K562 (cell line): ENCODE data around the gene SH2D3A. TPM values are rescaled to one million over a fixed set of nuclear protein-coding genes. Genes with fewer than 3 reads are reported as not detected.
A peak's percentile ranks its signal among the peaks of the same experiment; 100 is the strongest.
"Not testable (repeated sequence)": the region's sequence is repeated elsewhere in the genome, so short reads cannot be mapped to it uniquely, and the experiment has no call there.

Experiments used
- ATAC-seq: fragments of 200-7000 bp; cut with Tn5 transposase; 3 replicates; pipeline ENCODE4 v1.9.1; 2020; ENCODE audit warnings: moderate library complexity
- BruUV-seq: library from RNA; stranded (reverse); fragments of 400-500 nt; replicated peaks from 2 replicates; lab custom pipeline; 2021; lab: Mats Ljungman, UMichigan
- CTCF ChIA-PET: fragments of 300-600 bp; formaldehyde crosslinking; extraction: SDS; loops from one replicate; lab custom pipeline; 2021; ENCODE audit warnings: low intra/inter-chr PET ratio; lab: Yijun Ruan, JAX
- POLR2A ChIA-PET: fragments of 300-600, 350-650 bp; sonication (Branson Sonifier 250); formaldehyde crosslinking; extraction: SDS; loops from one replicate; lab custom pipeline; 2021; ENCODE audit warnings: antibody characterized with exemption, inconsistent platforms; lab: Yijun Ruan, JAX
- DNase-seq, 4 experiments: peaks; one replicate each; pipeline versions ENCODE4 v3.0.0 to v3.0.0-alpha.2; 2011 to 2018; ENCODE audit warnings: low spot score in 3 of 4, mixed read lengths in 3 of 4; ENCODE audit errors: extremely low read depth in 1 of 4
- FAIRE-seq: peaks from 2 replicates; lab custom pipeline; 2011; peaks lifted over from hg19 to GRCh38; lab: Jason Lieb, UNC
- H2AFZ ChIP-seq: 2 replicates; pipeline ENCODE4 v1.6.0; 2011; ENCODE audit warnings: low read depth, low read length, control low read depth, inconsistent platforms
- H3K27ac ChIP-seq: fragments of 200-600 bp; 3 replicates; pipeline ENCODE4 v1.8.0; 2011; ENCODE audit warnings: low read depth, mild to moderate bottlenecking, control low read depth, inconsistent platforms, low read length, moderate library complexity, mixed read lengths; ENCODE audit errors: extremely low read depth
- H3K27me3 ChIP-seq, 2 experiments: fragments of 300-600 bp in 1 of 2; 2 replicates in 1 of 2; 3 replicates in 1 of 2; pipeline versions ENCODE4 v1.6.0 to v1.8.0; 2011; ENCODE audit warnings: inconsistent platforms in 2 of 2, low read length in 2 of 2, mild to moderate bottlenecking in 1 of 2, mixed read lengths in 1 of 2, moderate library complexity in 1 of 2; ENCODE audit not compliant: control insufficient read depth in 2 of 2, insufficient read depth in 2 of 2
- H3K36me3 ChIP-seq: fragments of 300-600 bp; 3 replicates; pipeline ENCODE4 v1.8.0; 2011; ENCODE audit warnings: mild to moderate bottlenecking, low read length, inconsistent platforms; ENCODE audit not compliant: control insufficient read depth, insufficient read depth
- H3K4me1 ChIP-seq, 2 experiments: fragments of 200-600 bp in 1 of 2; replicated peaks in 1 of 2; 2 replicates in 1 of 2; 3 replicates in 1 of 2; pipeline versions ENCODE4 v1.5.1 to v1.8.0; 2011; ENCODE audit warnings: inconsistent platforms in 2 of 2, low read length in 2 of 2, mild to moderate bottlenecking in 1 of 2, mixed read lengths in 1 of 2, moderate library complexity in 1 of 2; ENCODE audit not compliant: control insufficient read depth in 2 of 2, insufficient read depth in 2 of 2
- H3K4me2 ChIP-seq: 2 replicates; pipeline ENCODE4 v1.6.1; 2011; ENCODE audit warnings: low read length, control low read depth, inconsistent platforms, mixed read lengths; ENCODE audit not compliant: insufficient read depth
- H3K4me3 ChIP-seq: fragments of 200-600 bp; sonication (generic), shearing (Covaris generic); 2 replicates; pipeline ENCODE4 v1.5.1; 2016; ENCODE audit warnings: control low read depth, inconsistent platforms
- H3K79me2 ChIP-seq: fragments of 200-600 bp; 3 replicates; pipeline ENCODE4 v1.8.0; 2011; ENCODE audit warnings: low read length, inconsistent platforms; ENCODE audit not compliant: control insufficient read depth, insufficient read depth
- H3K9ac ChIP-seq, 2 experiments: 2 replicates each; pipeline versions ENCODE4 v1.6.0 to v1.6.1; 2011; ENCODE audit warnings: low read depth in 2 of 2, low read length in 2 of 2, control low read depth in 1 of 2, inconsistent platforms in 1 of 2, mild to moderate bottlenecking in 1 of 2, mixed read lengths in 1 of 2; ENCODE audit not compliant: insufficient read depth in 1 of 2
- H3K9me1 ChIP-seq: one replicate; pipeline ENCODE4 v1.6.0; 2011; ENCODE audit warnings: inconsistent platforms, mild to moderate bottlenecking, low read length, moderate library complexity; ENCODE audit not compliant: control insufficient read depth, insufficient read depth
- H3K9me3 ChIP-seq: replicated peaks from 2 replicates; pipeline ENCODE4 v1.5.1; 2011; ENCODE audit warnings: low read depth, low read length, inconsistent platforms; ENCODE audit not compliant: control insufficient read depth, insufficient read depth
- H4K20me1 ChIP-seq: replicated peaks from 2 replicates; pipeline ENCODE4 v1.6.1; 2011; ENCODE audit warnings: low read length, inconsistent platforms, mixed read lengths; ENCODE audit not compliant: control insufficient read depth, insufficient read depth
- ARID3A ChIP-seq: IDR thresholded peaks from 2 replicates; pipeline ENCODE4 v1.6.1; 2012; ENCODE audit warnings: low read depth, low read length, improper control_type of control experiment, borderline replicate concordance
- WGBS: fragments of 100-300 bp; shearing (Covaris generic); methylation state at CpG from one replicate; pipeline ENCODE4 v1.1.6; 2016; ENCODE audit warnings: low coverage, mixed read lengths; ENCODE audit not compliant: insufficient coverage; ENCODE audit errors: missing lambda C conversion rate; 5-methylcytosine and 5-hydroxymethylcytosine counted together
- in situ Hi-C: fragments of 300-500 bp; cut with MboI; formaldehyde crosslinking; loops from 4 replicates; pipeline ENCODE4 v1.15.0; 2018; ENCODE audit warnings: inconsistent platforms, mixed read lengths
- intact Hi-C: fragments of 100-400 bp; cut with micrococcal nuclease; formaldehyde crosslinking; loops from 2 replicates; pipeline ENCODE4 v1.14.2; 2022
- polyA plus RNA-seq, 8 experiments: library from polyadenylated mRNA; depleted of rRNA in 4 of 8; stranded (reverse) in 5 of 8; unstranded in 3 of 8; fragments of >200 nt; fragmentation: Nextera tagmentation in 2 of 8; fragmentation: Illumina TruSeq in 1 of 8; extraction: Ambion mirVana in 2 of 8; extraction: Trizol in 1 of 8; gene quantifications; 2 replicates each; pipeline versions ENCODE4 v1.2.1 to v1.2.3, GENCODE V29; 2011 to 2014; ENCODE audit warnings: inconsistent platforms in 1 of 8, missing spikeins in 1 of 8
- total RNA-seq, 7 experiments: library from RNA; depleted of rRNA in 6 of 7; stranded (reverse); fragments of >200 nt in 6 of 7; fragmentation: Illumina TruSeq in 2 of 7; extraction: Trizol in 2 of 7; gene quantifications; 2 replicates each; pipeline versions ENCODE4 v1.2.1 to v1.2.3, GENCODE V29; 2011 to 2021; ENCODE audit warnings: low replicate concordance in 1 of 7
- TF ChIP-seq, protein P1 (sequence below), 2 experiments: fragments of 450-650 bp in 1 of 2; sonication (generic) in 1 of 2; formaldehyde crosslinking in 1 of 2; IDR thresholded peaks in 1 of 2; conservative IDR thresholded peaks in 1 of 2; 2 replicates each; pipeline versions ENCODE4 v1.6.1 to v1.8.1; 2016 to 2023; ENCODE audit warnings: mild to moderate bottlenecking in 2 of 2, moderate library complexity in 2 of 2, inconsistent platforms in 1 of 2, missing genetic modification reagents in 1 of 2

Gene SH2D3A
- total and polyA plus RNA-seq, 9 of the 15 experiments (the other 6 are each of a cell fraction or from before 2014, with no cell fraction given), result 0.75 to 26.3 (median 8.9) TPM

GRCh38 chr19:6765738-6766356 is 1.4 kb downstream of the SH2D3A start (continued):
- TF ChIP-seq ARID3A, result no peak

DNA sequence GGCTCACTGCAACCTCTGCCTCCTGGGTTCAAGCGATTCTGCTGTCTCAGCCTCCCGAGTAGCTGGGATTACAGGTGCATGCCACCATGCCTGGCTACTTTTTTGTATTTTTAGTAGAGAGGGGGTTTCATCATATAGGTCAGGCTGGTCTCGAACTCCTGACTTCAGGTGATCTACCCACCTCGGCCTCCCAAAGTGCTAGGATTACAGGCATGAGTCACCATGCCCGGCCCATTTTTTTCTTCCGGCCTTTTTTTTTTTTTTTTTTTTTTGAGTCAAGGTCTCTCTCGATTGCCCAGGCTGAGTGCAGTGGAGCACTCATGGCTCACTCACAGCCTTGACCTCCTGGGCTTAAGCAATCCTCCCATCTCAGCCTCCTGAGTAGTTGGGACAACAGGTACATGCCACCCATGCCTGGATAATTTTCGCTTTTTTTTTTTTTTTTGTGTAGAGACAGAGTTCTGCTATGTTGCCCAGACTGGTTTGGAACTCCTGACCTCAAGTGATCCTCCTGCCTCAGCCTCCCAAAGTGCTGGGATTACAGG is 4.9 kb downstream of the SH2D3A start:
- H3K36me3 ChIP-seq, result peaks cover 13% of the 10 kb centered on the region; the same call in 2 of the 3 replicates
- not testable (repeated sequence) for H3K4me2 ChIP-seq
- TF ChIP-seq, protein P1, sequence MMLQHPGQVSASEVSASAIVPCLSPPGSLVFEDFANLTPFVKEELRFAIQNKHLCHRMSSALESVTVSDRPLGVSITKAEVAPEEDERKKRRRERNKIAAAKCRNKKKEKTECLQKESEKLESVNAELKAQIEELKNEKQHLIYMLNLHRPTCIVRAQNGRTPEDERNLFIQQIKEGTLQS (IDR thresholded peaks at IDR 0.05), result peak; percentile 57
- TF ChIP-seq, protein P1 (CRISPR knock-in tag; conservative IDR thresholded peaks at IDR 0.05), result not testable (repeated sequence)
- TF ChIP-seq, all 486 proteins: peak for 1; not testable (repeated sequence) for 485
- H3K27me3 ChIP-seq, H2AFZ ChIP-seq, H3K9me1 ChIP-seq, H4K20me1 ChIP-seq, DNase-seq, FAIRE-seq, H3K9me3 ChIP-seq, CTCF ChIA-PET, H3K4me3 ChIP-seq, ATAC-seq, BruUV-seq, in situ Hi-C loops, H3K9ac ChIP-seq, H3K27ac ChIP-seq: not testable (repeated sequence)
- intact Hi-C loops, result loop anchor here (10.0 kb wide), 1 partner anchor 102 kb away; no protein-coding TSS in a partner anchor
- Histone ChIP-seq H3K4me1 (peaks cover 9 to 16% of the 10 kb centered on the region in 2 experiments), H3K79me2 (peaks cover 13% of the 10 kb centered on the region)
- WGBS, result 58% methylated on average over 6 of the region's 8 CpGs
- POLR2A ChIA-PET, result interaction anchor here (1.0 kb wide), 1 partner anchor 12 kb away, joined by 4 read pairs; no protein-coding TSS in a partner anchor
